B cell (primary cell): ENCODE measurements around the gene IFI35. TPM values are rescaled to one million over a fixed set of nuclear protein-coding genes. Genes with fewer than 3 reads are reported as not detected.

Experiments used
- ATAC-seq: fragments of 200-7000 bp; cut with Tn5 transposase; one replicate; pipeline ENCODE4 v1.10.0; 2021; ENCODE audit warnings: low read depth, mild to moderate bottlenecking, moderate number of reproducible peaks, moderate library complexity
- CTCF ChIA-PET: fragments of 350-600 bp; sonication (Branson Sonifier 250); formaldehyde crosslinking; loops from one replicate; lab custom pipeline; 2021; ENCODE audit warnings: antibody characterized with exemption, inconsistent platforms; lab: Charles Lee
- POLR2A ChIA-PET: fragments of 350-600 bp; sonication (Branson Sonifier 250); formaldehyde crosslinking; loops from one replicate; lab custom pipeline; 2021; ENCODE audit warnings: antibody characterized with exemption; lab: Charles Lee
- DNase-seq: peaks from one replicate; pipeline ENCODE4 v3.0.0; 2013
- H2AFZ ChIP-seq: 2 replicates; pipeline ENCODE4 v1.6.1; 2012; ENCODE audit warnings: mild to moderate bottlenecking, low read depth, low read length; ENCODE audit not compliant: insufficient read depth, poor library complexity, severe bottlenecking
- H3K27ac ChIP-seq, 2 donors: 1 replicate in 1 of 2; 2 replicates in 1 of 2; pipeline ENCODE4 v1.5.1; 2012 to 2013; ENCODE audit warnings: low read length in 2 of 2, mild to moderate bottlenecking in 2 of 2, moderate library complexity in 1 of 2
- H3K27me3 ChIP-seq, 4 experiments: fragments of 200-600 bp in 1 of 4; sonication (generic) in 1 of 4; replicated peaks in 1 of 4; 1 replicate in 2 of 4; 2 replicates in 2 of 4; pipeline versions ENCODE4 v1.6.1 to v1.7.0; 2013 to 2016; ENCODE audit warnings: low read length in 3 of 4, mild to moderate bottlenecking in 2 of 4, mixed read lengths in 1 of 4, moderate library complexity in 1 of 4; ENCODE audit not compliant: insufficient read depth in 4 of 4, control insufficient read depth in 3 of 4; ENCODE audit errors: control extremely low read depth in 1 of 4
- H3K36me3 ChIP-seq, 2 experiments: replicated peaks in 1 of 2; 1 replicate in 1 of 2; 2 replicates in 1 of 2; pipeline versions ENCODE4 v1.6.1 to v1.7.1; 2013; ENCODE audit warnings: low read length in 1 of 2; ENCODE audit not compliant: insufficient read depth in 2 of 2, control insufficient read depth in 1 of 2; ENCODE audit errors: control extremely low read depth in 1 of 2, extremely low read depth in 1 of 2
- H3K4me1 ChIP-seq, 2 donors: fragments of 200-600 bp in 1 of 2; sonication (generic) in 1 of 2; 1 replicate in 1 of 2; 2 replicates in 1 of 2; pipeline versions ENCODE4 v1.5.1 to v1.6.1; 2013 to 2017; ENCODE audit warnings: low read length in 2 of 2; ENCODE audit not compliant: control insufficient read depth in 2 of 2, insufficient read depth in 2 of 2
- H3K4me2 ChIP-seq: replicated peaks from 2 replicates; pipeline ENCODE3; 2012; ENCODE audit warnings: mild to moderate bottlenecking, low read depth, low read length; ENCODE audit not compliant: poor library complexity, severe bottlenecking
- H3K4me3 ChIP-seq, 5 experiments: fragments of 200-600 bp in 1 of 5; sonication (generic) in 1 of 5; 1 replicate in 3 of 5; 2 replicates in 2 of 5; pipeline versions ENCODE4 v1.5.1 to v1.7.0; 2011 to 2016; ENCODE audit warnings: low read length in 4 of 5, mild to moderate bottlenecking in 4 of 5, low read depth in 2 of 5, control low read depth in 1 of 5, moderate library complexity in 1 of 5; ENCODE audit not compliant: insufficient read depth in 1 of 5; ENCODE audit errors: control extremely low read depth in 1 of 5, extremely low read depth in 1 of 5
- H3K79me2 ChIP-seq: fragments of 200-600 bp; sonication (generic); one replicate; pipeline ENCODE4 v1.6.0; 2016; ENCODE audit warnings: low read length; ENCODE audit not compliant: control insufficient read depth, insufficient read depth
- H3K9ac ChIP-seq: fragments of 200-600 bp; sonication (generic); 2 replicates; pipeline ENCODE4 v1.6.1; 2017; ENCODE audit warnings: mild to moderate bottlenecking, low read length, moderate library complexity
- H3K9me3 ChIP-seq, 3 donors: one replicate each; pipeline versions ENCODE4 v1.6.1 to v1.7.1; 2013; ENCODE audit warnings: low read length in 2 of 3; ENCODE audit not compliant: control insufficient read depth in 2 of 3, insufficient read depth in 1 of 3; ENCODE audit errors: control extremely low read depth in 1 of 3
- H4K20me1 ChIP-seq: 2 replicates; pipeline ENCODE4 v1.6.0; 2012; ENCODE audit warnings: mild to moderate bottlenecking, low read length; ENCODE audit not compliant: insufficient read depth, control insufficient read depth, poor library complexity, severe bottlenecking
- H3K27ac Mint-ChIP-seq: one replicate; pipeline ENCODE4 v1.8.0; 2021; ENCODE audit warnings: mixed read lengths
- H3K27me3 Mint-ChIP-seq: one replicate; pipeline ENCODE4 v1.8.0; 2021; ENCODE audit warnings: mixed read lengths
- H3K4me1 Mint-ChIP-seq: one replicate; pipeline ENCODE4 v1.8.0; 2021; ENCODE audit warnings: mixed read lengths
- H3K4me3 Mint-ChIP-seq: one replicate; pipeline ENCODE4 v1.8.0; 2021; ENCODE audit warnings: mixed read lengths
- H3K9me3 Mint-ChIP-seq: one replicate; pipeline ENCODE4 v1.8.0; 2022; ENCODE audit warnings: mixed read lengths; ENCODE audit not compliant: insufficient read depth
- CTCF ChIP-seq: fragments of 200-600 bp; IDR thresholded peaks from one replicate; pipeline ENCODE4 v1.8.0; 2022; ENCODE audit warnings: antibody characterized with exemption, mild to moderate bottlenecking
- EZH2 ChIP-seq: IDR thresholded peaks from 2 replicates; pipeline ENCODE4 v1.6.1; 2012; ENCODE audit warnings: borderline replicate concordance, low read depth, mild to moderate bottlenecking, moderate library complexity, low read length; ENCODE audit not compliant: insufficient read depth, poor library complexity, severe bottlenecking
- WGBS: methylation state at CpG from one replicate; pipeline ENCODE4 v1.1.5; 2013; ENCODE audit warnings: missing lambda C conversion rate; ENCODE audit not compliant: insufficient coverage; 5-methylcytosine and 5-hydroxymethylcytosine counted together
- intact Hi-C: fragments of 100-400 bp; cut with micrococcal nuclease; formaldehyde crosslinking; loops from one replicate; pipeline ENCODE4 v1.10.0; 2022
- polyA plus RNA-seq: library from polyadenylated mRNA; depleted of rRNA; stranded (reverse); fragments of >200 nt; gene quantifications from 2 replicates; pipeline ENCODE4 v1.2.3, GENCODE V29; 2012
- total RNA-seq, 2 donors: library from RNA; stranded (reverse); fragments of 120-200 nt in 1 of 2; gene quantifications; 1 replicate in 1 of 2; 2 replicates in 1 of 2; pipeline versions ENCODE4 v1.2.3 to v1.2.4, GENCODE V29; 2013 to 2022

Gene IFI35
- total and polyA plus RNA-seq, 2 donors (not counting 1 experiment from before 2014, with no cell fraction given): 37.2 to 42.2 TPM

- no peaks in the 10 kb centered on the region for H3K27me3 ChIP-seq
- H3K27me3 Mint-ChIP-seq: no peaks in the 10 kb centered on the region
- intact Hi-C loops: loop anchor here (1.0 kb wide), 2 partner anchors 16 to 34 kb away; partner anchors contain the start of genes PTGES3L, RPL27 and RUNDC1
- peak within 1 kb of the TSS; percentile 63 to 88 for H3K27ac ChIP-seq
- H3K4me1 Mint-ChIP-seq: peaks cover 17% of the 10 kb centered on the region
- ATAC-seq (peak; percentile 97), DNase-seq (peak; percentile 95)
- H3K9me3 Mint-ChIP-seq: no peaks in the 10 kb centered on the region
- peak within 1 kb of the TSS; percentile 90 for H3K27ac Mint-ChIP-seq
- peak within 1 kb of the TSS; percentile 84 for H3K4me2 ChIP-seq
- H3K9me3 ChIP-seq: no peaks in the 10 kb centered on the region
- peak within 1 kb of the TSS; percentile 77 for H3K9ac ChIP-seq
- peak within 1 kb of the TSS; percentile 86 for H2AFZ ChIP-seq
- TF ChIP-seq EZH2 (no peak), CTCF (no peak)
- ChIA-PET CTCF (interaction anchor here (0.7 to 3.5 kb wide), 3 partner anchors 20 to 187 kb away, joined by 3 to 16 read pairs (median 3); partner anchors contain the start of gene RPL27), POLR2A (interaction anchor here (0.6 to 0.9 kb wide), 4 partner anchors 13 to 131 kb away, joined by 3 to 15 read pairs (median 4); partner anchors contain the start of gene RPL27)
- H4K20me1 ChIP-seq: no peaks in the 10 kb centered on the region
- WGBS: 0% methylated on average over 31 of the region's 43 CpGs
- H3K4me1 ChIP-seq: peaks cover 8 to 14% of the 10 kb centered on the region in 2 donors
- H3K79me2 ChIP-seq: peaks cover 3% of the 10 kb centered on the region
- peak within 1 kb of the TSS; percentile 56 to 97 (median 83) for H3K4me3 ChIP-seq
- H3K36me3 ChIP-seq: peaks cover 0 to 20% of the 10 kb centered on the region in 2 experiments
- H3K4me3 Mint-ChIP-seq: peak within 1 kb of the TSS; percentile 89
Observed at GRCh38 chr17:42964161-42964932, 42.2 kb upstream of the IFI35 start, which contains the start of gene AARSD1. TSS of gene AARSD1 (minus strand) at chr17:42964454. CDS start at chr17:42964440, 14 bp downstream.

- Histone ChIP-seq H3K4me2 (no peak overlapping the region), H3K4me3 (no peak overlapping the region), H2AFZ (no peak overlapping the region), H4K20me1 (no peaks in the 10 kb centered on the region), H3K36me3 (no peaks in the 10 kb centered on the region), H3K79me2 (peaks cover 3% of the 10 kb centered on the region), H3K9ac (no peak overlapping the region), H3K27ac (no peak overlapping the region), H3K9me3 (no peaks in the 10 kb centered on the region), H3K4me1 (peaks cover 8 to 14% of the 10 kb centered on the region in 2 donors), H3K27me3 (no peaks in the 10 kb centered on the region)
- Mint-ChIP-seq H3K9me3 (no peaks in the 10 kb centered on the region), H3K27me3 (no peaks in the 10 kb centered on the region), H3K4me1 (peaks cover 14% of the 10 kb centered on the region), H3K27ac (no peak overlapping the region), H3K4me3 (no peak overlapping the region)
- no CpG with 5 or more reads among the region's 1 CpG for WGBS
- POLR2A ChIA-PET: no interaction called here
- CTCF ChIA-PET: interaction anchor here (0.9 kb wide), 1 partner anchor 31 kb away, joined by 4 read pairs; the partner anchor contains the start of gene RPL27
- no peak for ATAC-seq
- TF ChIP-seq EZH2 (no peak), CTCF (no peak)
- DNase-seq: no peak
- intact Hi-C loops: no loop called here
Observed at GRCh38 chr17:42967925-42968324, 38.7 kb upstream of the IFI35 start.
